Activated B cell treated with CpG ODN at 0.5 μM for 24 hours (primary cell): ENCODE data around the gene LUZP2. TPM values are rescaled to one million over a fixed set of nuclear protein-coding genes. Genes with fewer than 3 reads are reported as not detected.

ENCODE experiments used
- ATAC-seq: fragments of 200-7000 bp; cut with Tn5 transposase; one replicate; pipeline ENCODE4 v1.10.0; 2021; ENCODE audit warnings: low read depth, mild to moderate bottlenecking, moderate library complexity
- CTCF ChIA-PET: fragments of 350-600 bp; sonication (Branson Sonifier 250); formaldehyde crosslinking; loops from one replicate; lab custom pipeline; 2021; ENCODE audit warnings: antibody characterized with exemption; lab: Charles Lee
- POLR2A ChIA-PET: fragments of 350-600 bp; sonication (Branson Sonifier 250); formaldehyde crosslinking; loops from one replicate; lab custom pipeline; 2021; ENCODE audit warnings: antibody characterized with exemption; lab: Charles Lee
- DNase-seq: peaks from one replicate; pipeline ENCODE4 v3.0.0; 2022
- H3K27ac Mint-ChIP-seq: one replicate; pipeline ENCODE4 v1.8.0; 2020; ENCODE audit warnings: mixed read lengths
- H3K27me3 Mint-ChIP-seq: one replicate; pipeline ENCODE4 v1.8.0; 2021; ENCODE audit warnings: mixed read lengths
- H3K36me3 Mint-ChIP-seq: one replicate; pipeline ENCODE4 v1.8.0; 2021; ENCODE audit warnings: low read depth, mixed read lengths
- H3K4me1 Mint-ChIP-seq: one replicate; pipeline ENCODE4 v1.8.0; 2021; ENCODE audit warnings: mixed read lengths
- H3K4me3 Mint-ChIP-seq: one replicate; pipeline ENCODE4 v1.8.0; 2020; ENCODE audit warnings: mild to moderate bottlenecking, mixed read lengths
- H3K9me3 Mint-ChIP-seq: one replicate; pipeline ENCODE4 v1.8.0; 2020; ENCODE audit warnings: mixed read lengths
- intact Hi-C: fragments of 100-400 bp; cut with micrococcal nuclease; formaldehyde crosslinking; loops from one replicate; pipeline ENCODE4 v1.15.1; 2024
- total RNA-seq: library from RNA; stranded (reverse); gene quantifications from 2 replicates; pipeline ENCODE4 v1.2.3, GENCODE V29; 2022
- TF ChIP-seq, protein P1 (sequence below): fragments of 200-600 bp; IDR thresholded peaks from one replicate; pipeline ENCODE4 v1.8.0; 2022; ENCODE audit warnings: antibody characterized with exemption, mild to moderate bottlenecking

The LUZP2 gene
- total RNA-seq, 1 donor from 2014 or later, result not detected

DNA sequence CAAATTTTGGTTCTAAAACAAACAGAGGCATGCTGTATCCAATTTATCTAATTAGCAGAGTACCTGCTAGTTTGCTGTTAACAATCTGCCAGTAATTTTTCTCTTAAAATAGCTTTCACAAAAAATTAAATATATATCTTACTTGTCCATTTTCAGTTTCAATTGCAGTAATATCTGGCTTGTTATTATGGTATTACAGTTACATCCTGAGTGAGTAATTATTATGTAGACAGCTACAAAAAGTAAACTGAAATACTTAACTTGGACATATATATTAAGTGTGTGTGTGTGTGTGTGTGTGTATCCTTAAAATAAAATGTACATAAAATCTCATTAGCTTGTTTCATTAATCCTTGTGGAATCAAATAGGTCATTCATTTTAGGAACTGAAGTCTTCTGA is 148.7 kb downstream of the LUZP2 start:
- POLR2A ChIA-PET, result no interaction called here
- intact Hi-C loops, result no loop called here
- no peak for DNase-seq

DNA sequence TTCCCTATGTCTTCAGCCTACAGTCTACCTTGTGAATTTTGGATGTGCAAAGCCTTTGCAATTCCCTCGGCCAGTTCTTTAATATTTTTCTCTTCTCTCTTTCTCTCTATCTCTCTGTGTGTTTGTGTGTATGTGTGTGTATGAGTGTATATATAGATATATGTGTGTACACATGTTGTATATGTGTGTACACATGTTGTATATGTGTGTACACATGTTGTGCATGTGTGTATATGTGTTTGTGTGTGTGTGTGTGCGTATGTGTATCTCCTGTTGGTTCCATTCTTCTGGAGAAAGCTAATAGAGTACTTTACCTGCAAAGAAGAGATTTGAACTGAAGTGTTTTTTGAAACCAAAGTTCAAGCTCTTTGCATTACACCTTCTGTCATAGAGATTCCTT is 155.0 kb downstream of the LUZP2 start:
- ChIA-PET POLR2A (no interaction called here), CTCF (no interaction called here)
- H3K9me3 Mint-ChIP-seq, result no peaks in the 10 kb centered on the region
- ATAC-seq (no peak), DNase-seq (no peak)
- no peaks in the 10 kb centered on the region for H3K4me1 Mint-ChIP-seq
- intact Hi-C loops, result no loop called here
- TF ChIP-seq, protein P1, sequence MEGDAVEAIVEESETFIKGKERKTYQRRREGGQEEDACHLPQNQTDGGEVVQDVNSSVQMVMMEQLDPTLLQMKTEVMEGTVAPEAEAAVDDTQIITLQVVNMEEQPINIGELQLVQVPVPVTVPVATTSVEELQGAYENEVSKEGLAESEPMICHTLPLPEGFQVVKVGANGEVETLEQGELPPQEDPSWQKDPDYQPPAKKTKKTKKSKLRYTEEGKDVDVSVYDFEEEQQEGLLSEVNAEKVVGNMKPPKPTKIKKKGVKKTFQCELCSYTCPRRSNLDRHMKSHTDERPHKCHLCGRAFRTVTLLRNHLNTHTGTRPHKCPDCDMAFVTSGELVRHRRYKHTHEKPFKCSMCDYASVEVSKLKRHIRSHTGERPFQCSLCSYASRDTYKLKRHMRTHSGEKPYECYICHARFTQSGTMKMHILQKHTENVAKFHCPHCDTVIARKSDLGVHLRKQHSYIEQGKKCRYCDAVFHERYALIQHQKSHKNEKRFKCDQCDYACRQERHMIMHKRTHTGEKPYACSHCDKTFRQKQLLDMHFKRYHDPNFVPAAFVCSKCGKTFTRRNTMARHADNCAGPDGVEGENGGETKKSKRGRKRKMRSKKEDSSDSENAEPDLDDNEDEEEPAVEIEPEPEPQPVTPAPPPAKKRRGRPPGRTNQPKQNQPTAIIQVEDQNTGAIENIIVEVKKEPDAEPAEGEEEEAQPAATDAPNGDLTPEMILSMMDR, result no peak
- H3K36me3 Mint-ChIP-seq, result no peaks in the 10 kb centered on the region
- no peak overlapping the region for H3K4me3 Mint-ChIP-seq
- no peaks in the 10 kb centered on the region for H3K27me3 Mint-ChIP-seq
- H3K27ac Mint-ChIP-seq, result no peak overlapping the region

More for the DNA sequence above, 148.7 kb downstream of the LUZP2 start:
- Mint-ChIP-seq H3K4me3 (no peak overlapping the region), H3K27me3 (no peaks in the 10 kb centered on the region), H3K9me3 (no peaks in the 10 kb centered on the region), H3K4me1 (no peaks in the 10 kb centered on the region), H3K27ac (no peak overlapping the region), H3K36me3 (no peaks in the 10 kb centered on the region)
- ATAC-seq, result no peak
- CTCF ChIA-PET, result no interaction called here
- TF ChIP-seq, protein P1, result no peak

DNA sequence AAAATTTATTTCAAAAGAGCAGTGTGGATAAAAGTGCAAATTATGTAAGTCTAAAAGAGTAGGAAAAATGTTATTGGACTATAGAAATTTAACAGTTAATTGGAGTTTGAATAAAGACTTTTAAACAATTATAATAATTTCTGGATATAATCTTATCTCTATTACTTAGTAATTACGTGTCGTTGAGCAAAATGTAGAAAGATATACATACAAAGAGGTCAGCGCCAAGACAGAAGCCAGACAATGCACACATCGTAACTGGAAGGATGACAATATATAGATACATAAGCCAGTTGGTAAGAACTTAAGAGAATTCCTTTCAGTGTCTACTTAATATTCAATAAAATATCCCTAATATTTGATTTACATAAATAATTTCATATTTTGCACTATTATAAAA is 157.0 kb downstream of the LUZP2 start:
- H3K36me3 Mint-ChIP-seq, result no peaks in the 10 kb centered on the region
- TF ChIP-seq, protein P1, result no peak
- intact Hi-C loops, result no loop called here
- H3K9me3 Mint-ChIP-seq, result no peaks in the 10 kb centered on the region
- H3K4me1 Mint-ChIP-seq, result no peaks in the 10 kb centered on the region
- ATAC-seq (no peak), DNase-seq (no peak)
- no peak overlapping the region for H3K27ac Mint-ChIP-seq
- POLR2A ChIA-PET, result no interaction called here
- CTCF ChIA-PET, result no interaction called here
- H3K4me3 Mint-ChIP-seq, result no peak overlapping the region
- H3K27me3 Mint-ChIP-seq, result no peaks in the 10 kb centered on the region

DNA sequence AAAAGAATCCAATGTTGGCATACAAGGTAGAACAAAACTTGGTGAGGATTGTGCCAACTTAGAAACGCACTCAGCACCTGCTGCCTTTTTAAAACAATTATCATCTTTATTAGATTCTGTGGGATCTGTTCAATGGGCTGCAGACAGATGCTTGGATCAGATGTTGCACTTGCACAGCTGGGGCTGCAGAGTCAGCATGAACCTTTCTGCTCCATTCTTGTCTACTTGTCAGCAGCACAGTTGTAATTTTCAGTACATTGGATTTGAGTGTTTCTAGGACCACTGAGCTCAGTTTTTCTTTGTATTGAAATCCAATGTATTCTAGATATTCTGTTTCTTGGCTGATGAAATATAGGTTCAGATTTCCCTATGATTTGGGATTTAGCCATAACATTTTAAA is 164.5 kb downstream of the LUZP2 start:
- intact Hi-C loops, result no loop called here
- no peak for DNase-seq
- POLR2A ChIA-PET, result no interaction called here
- Mint-ChIP-seq H3K4me1 (no peaks in the 10 kb centered on the region), H3K9me3 (peaks cover 2% of the 10 kb centered on the region), H3K27me3 (no peaks in the 10 kb centered on the region), H3K27ac (no peak overlapping the region), H3K36me3 (no peaks in the 10 kb centered on the region), H3K4me3 (no peak overlapping the region)
- TF ChIP-seq, protein P1, result no peak
- no peak for ATAC-seq
- CTCF ChIA-PET, result no interaction called here

DNA sequence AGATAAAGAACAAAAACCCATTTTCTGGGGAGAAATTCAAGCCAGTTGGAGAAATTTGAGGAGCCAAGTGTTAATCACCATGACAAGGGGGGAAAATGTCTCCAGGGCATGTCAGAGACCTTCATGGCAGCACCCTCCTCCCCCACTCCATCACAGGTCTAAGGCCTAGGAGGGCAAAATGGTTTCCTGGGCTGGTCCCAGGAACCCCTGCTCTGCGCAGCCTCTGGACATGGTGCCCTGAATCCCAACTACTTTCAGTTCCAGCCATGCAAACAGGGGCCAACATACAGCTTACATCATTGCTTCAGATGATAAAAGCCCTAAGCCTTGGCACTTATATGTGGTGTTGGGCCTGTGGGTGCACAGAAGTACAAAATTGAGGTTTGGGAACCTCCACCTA is 167.5 kb downstream of the LUZP2 start:
- Mint-ChIP-seq H3K4me3 (no peak overlapping the region), H3K27ac (no peak overlapping the region), H3K4me1 (no peaks in the 10 kb centered on the region), H3K36me3 (no peaks in the 10 kb centered on the region), H3K9me3 (peaks cover 2% of the 10 kb centered on the region), H3K27me3 (no peaks in the 10 kb centered on the region)
- ATAC-seq (no peak), DNase-seq (no peak)
- intact Hi-C loops, result no loop called here
- POLR2A ChIA-PET, result no interaction called here
- CTCF ChIA-PET, result no interaction called here
- TF ChIP-seq, protein P1, result no peak
